ENCODE data around the gene NAV2.

The NAV2 gene

DNA sequence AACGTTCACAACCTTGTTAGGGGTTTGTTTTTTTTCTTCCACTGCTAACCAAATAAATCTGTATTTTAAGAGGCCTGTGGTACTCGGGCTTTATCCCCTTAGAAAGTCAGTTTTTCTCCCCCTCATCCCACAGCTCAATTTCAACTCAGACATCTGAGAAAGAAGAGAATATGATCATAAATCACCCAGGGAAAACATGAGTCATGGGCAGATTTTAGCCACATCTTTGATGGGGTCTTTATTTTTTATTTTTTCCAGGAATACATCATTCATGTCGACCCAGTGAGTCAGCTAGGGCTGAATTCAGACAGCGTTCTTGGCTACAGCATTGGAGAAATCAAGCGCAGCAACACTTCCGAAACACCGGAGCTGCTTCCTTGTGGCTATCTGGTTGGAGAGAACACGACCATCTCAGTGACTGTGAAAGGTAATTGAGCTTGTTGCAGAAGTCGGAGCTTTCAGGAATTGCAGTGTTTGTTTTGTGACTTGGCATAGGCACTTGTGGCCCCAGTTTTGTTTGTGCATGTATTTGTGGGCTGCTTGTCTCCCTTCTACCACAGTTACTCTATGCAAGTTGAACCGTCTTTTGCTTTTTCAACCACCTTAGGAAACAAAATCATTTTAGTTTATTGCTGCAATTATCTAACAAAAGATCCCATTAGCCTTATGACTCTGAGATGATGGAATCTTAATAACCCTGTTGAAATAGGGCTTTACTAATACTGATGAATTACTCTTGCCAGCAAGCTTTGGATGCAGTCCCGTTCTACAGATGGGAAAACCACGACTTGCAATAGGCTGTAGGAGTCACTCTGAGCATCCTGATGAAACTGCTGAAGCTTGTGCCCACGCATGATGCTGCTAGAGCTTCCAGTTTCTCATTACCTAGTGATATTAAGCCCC is 384.9 kb downstream of the NAV2 start:
- H3F3A ChIP-seq (ENCODE audit: insufficient read depth, low read length): no peaks in the 10 kb centered on the region
- DNase-seq: no peak
- no peak overlapping the region for H3K9ac ChIP-seq (ENCODE audit: low read length)
- H3K36me3 ChIP-seq (replicated peaks; ENCODE audit: insufficient read depth, low read length): no peaks in the 10 kb centered on the region
- no peaks in the 10 kb centered on the region for H3K79me2 ChIP-seq (ENCODE audit: low read length)
- no peak overlapping the region for H3K4me3 ChIP-seq (ENCODE audit: low read length)
- no peak overlapping the region for H2AFZ ChIP-seq (ENCODE audit: low read length)
- no peaks in the 10 kb centered on the region for H3K9me3 ChIP-seq (replicated peaks; ENCODE audit: insufficient read depth, low read length)
- H3K4me1 ChIP-seq (ENCODE audit: low read length): no peaks in the 10 kb centered on the region
- H4K20me1 ChIP-seq (ENCODE audit: insufficient read depth, low read length): no peaks in the 10 kb centered on the region
- no peaks in the 10 kb centered on the region for H3K27me3 ChIP-seq (replicated peaks; ENCODE audit: insufficient read depth, low read length)
- no peak overlapping the region for H3K27ac ChIP-seq (ENCODE audit: low read length)
- H3K4me2 ChIP-seq (ENCODE audit: low read depth, low read length): no peak overlapping the region
- no peaks in the 10 kb centered on the region for H3K9me2 ChIP-seq (replicated peaks; ENCODE audit: insufficient read depth, low read length)
- TF ChIP-seq EZH2 (optimal IDR thresholded peaks at IDR 0.05; ENCODE audit: low read depth, low read length) (no peak), EZH2phosphoT487 (IDR thresholded peaks at IDR 0.05; ENCODE audit: low read length) (no peak)
- TF ChIP-seq, protein P1, sequence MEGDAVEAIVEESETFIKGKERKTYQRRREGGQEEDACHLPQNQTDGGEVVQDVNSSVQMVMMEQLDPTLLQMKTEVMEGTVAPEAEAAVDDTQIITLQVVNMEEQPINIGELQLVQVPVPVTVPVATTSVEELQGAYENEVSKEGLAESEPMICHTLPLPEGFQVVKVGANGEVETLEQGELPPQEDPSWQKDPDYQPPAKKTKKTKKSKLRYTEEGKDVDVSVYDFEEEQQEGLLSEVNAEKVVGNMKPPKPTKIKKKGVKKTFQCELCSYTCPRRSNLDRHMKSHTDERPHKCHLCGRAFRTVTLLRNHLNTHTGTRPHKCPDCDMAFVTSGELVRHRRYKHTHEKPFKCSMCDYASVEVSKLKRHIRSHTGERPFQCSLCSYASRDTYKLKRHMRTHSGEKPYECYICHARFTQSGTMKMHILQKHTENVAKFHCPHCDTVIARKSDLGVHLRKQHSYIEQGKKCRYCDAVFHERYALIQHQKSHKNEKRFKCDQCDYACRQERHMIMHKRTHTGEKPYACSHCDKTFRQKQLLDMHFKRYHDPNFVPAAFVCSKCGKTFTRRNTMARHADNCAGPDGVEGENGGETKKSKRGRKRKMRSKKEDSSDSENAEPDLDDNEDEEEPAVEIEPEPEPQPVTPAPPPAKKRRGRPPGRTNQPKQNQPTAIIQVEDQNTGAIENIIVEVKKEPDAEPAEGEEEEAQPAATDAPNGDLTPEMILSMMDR (IDR thresholded peaks at IDR 0.05; ENCODE audit: low read length): no peak

DNA sequence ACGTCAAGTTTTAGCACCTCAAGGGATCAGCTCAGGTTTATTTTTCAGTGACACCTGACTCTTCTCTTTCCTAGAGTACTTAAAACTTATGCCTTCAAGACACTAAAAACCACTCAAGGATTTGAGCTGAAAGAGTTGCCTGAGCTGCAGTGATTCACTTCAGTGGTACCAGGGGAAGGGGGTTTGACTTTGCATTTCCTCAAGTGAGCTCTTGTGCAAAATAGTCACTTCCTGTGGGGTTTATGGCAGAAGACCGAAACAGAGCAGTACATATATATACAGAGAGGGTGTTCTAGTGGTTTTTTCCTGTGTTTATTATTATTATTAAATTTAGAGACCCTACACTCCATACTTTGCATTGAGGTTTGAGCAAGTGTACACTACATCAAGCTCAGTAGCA is 386.9 kb downstream of the NAV2 start:
- Histone ChIP-seq H3K9me3 (replicated peaks; ENCODE audit: insufficient read depth, low read length) (no peaks in the 10 kb centered on the region), H3K36me3 (replicated peaks; ENCODE audit: insufficient read depth, low read length) (no peaks in the 10 kb centered on the region), H3K4me1 (ENCODE audit: low read length) (no peaks in the 10 kb centered on the region), H3F3A (ENCODE audit: insufficient read depth, low read length) (no peaks in the 10 kb centered on the region), H3K4me2 (ENCODE audit: low read depth, low read length) (no peak overlapping the region), H3K9ac (ENCODE audit: low read length) (no peak overlapping the region), H3K9me2 (replicated peaks; ENCODE audit: insufficient read depth, low read length) (no peaks in the 10 kb centered on the region), H3K27me3 (replicated peaks; ENCODE audit: insufficient read depth, low read length) (no peaks in the 10 kb centered on the region), H4K20me1 (ENCODE audit: insufficient read depth, low read length) (no peaks in the 10 kb centered on the region), H2AFZ (ENCODE audit: low read length) (no peak overlapping the region), H3K79me2 (ENCODE audit: low read length) (no peaks in the 10 kb centered on the region), H3K4me3 (ENCODE audit: low read length) (no peak overlapping the region), H3K27ac (ENCODE audit: low read length) (no peak overlapping the region)
- TF ChIP-seq EZH2 (optimal IDR thresholded peaks at IDR 0.05; ENCODE audit: low read depth, low read length): no peak
- TF ChIP-seq, protein P1 (IDR thresholded peaks at IDR 0.05; ENCODE audit: low read length): no peak
- no peak for TF ChIP-seq EZH2phosphoT487 (IDR thresholded peaks at IDR 0.05; ENCODE audit: low read length)
- DNase-seq: no peak

DNA sequence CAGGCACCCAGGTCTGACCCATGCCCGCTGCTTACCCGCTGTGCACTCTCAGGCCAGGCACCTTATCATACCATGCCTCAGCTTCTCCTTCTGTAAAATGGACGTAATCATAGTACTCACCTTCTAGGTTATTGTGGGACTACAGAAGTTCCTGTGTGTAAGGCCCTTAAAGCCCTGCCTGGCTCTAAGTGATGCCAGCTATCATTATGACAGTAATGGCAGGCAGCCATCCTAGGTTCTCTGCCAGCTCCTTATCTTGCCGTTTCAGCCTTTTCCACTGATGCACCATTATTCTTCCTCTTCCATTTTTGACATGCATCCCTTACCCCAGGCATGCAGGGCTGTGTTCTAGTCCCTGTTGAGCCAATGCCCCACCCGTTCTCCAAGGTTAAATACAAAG is 389.8 kb downstream of the NAV2 start:
- Histone ChIP-seq H3K27ac (ENCODE audit: low read length) (no peak overlapping the region), H3K9me2 (replicated peaks; ENCODE audit: insufficient read depth, low read length) (no peaks in the 10 kb centered on the region), H4K20me1 (ENCODE audit: insufficient read depth, low read length) (no peaks in the 10 kb centered on the region), H3K4me2 (ENCODE audit: low read depth, low read length) (no peak overlapping the region), H3K36me3 (replicated peaks; ENCODE audit: insufficient read depth, low read length) (no peaks in the 10 kb centered on the region), H3K4me1 (ENCODE audit: low read length) (no peaks in the 10 kb centered on the region), H3F3A (ENCODE audit: insufficient read depth, low read length) (no peaks in the 10 kb centered on the region), H3K4me3 (ENCODE audit: low read length) (no peak overlapping the region), H3K27me3 (replicated peaks; ENCODE audit: insufficient read depth, low read length) (no peaks in the 10 kb centered on the region), H3K9me3 (replicated peaks; ENCODE audit: insufficient read depth, low read length) (no peaks in the 10 kb centered on the region), H3K79me2 (ENCODE audit: low read length) (no peaks in the 10 kb centered on the region), H3K9ac (ENCODE audit: low read length) (no peak overlapping the region), H2AFZ (ENCODE audit: low read length) (no peak overlapping the region)
- DNase-seq: no peak
- TF ChIP-seq EZH2phosphoT487 (IDR thresholded peaks at IDR 0.05; ENCODE audit: low read length): no peak
- TF ChIP-seq EZH2 (optimal IDR thresholded peaks at IDR 0.05; ENCODE audit: low read depth, low read length): no peak
- TF ChIP-seq, protein P1 (IDR thresholded peaks at IDR 0.05; ENCODE audit: low read length): no peak
